Measurements from ENCODE around the gene ITSN1. TPM values are rescaled to one million over a fixed set of nuclear protein-coding genes. Genes with fewer than 3 reads are reported as not detected.

ITSN1 gene
- total and polyA plus RNA-seq, 7 donors: 10.8 to 45.4 (median 35.7) TPM

DNA sequence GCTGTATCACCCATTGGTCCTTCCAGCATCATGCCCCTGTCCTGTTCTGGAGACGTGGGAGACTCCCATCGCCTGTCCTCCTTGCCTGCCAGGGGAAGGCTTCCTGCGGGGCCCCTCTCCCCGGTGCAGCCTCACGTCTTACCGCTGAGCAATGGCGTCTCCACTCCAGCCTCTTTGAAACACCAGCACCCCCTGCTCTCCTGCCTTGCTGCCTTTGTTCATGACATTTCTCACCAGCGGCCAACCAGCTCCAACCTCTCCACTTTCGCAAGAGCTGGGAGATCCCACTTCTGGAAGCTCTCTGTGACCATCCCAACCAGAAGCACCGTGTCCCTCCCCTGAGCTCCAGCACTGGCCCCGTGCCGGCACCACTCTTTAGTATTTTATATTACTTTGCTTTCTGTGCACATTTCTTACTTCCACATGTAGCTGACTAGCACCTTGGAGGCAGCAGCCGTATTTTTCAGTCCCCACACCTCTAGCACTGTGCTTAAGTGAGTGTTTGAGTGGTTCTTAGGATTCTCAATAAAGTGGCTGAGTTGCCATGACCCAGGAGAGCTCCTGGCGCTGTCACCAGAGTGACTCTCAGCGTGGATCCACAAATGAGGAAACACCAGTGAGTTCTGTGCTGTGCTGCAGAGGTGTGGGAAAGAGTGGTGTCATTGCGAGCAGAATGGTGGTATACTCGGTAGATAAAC, 189.8 kb downstream of the ITSN1 start:
- DNase-seq: no peak
- 93 to 96% methylated on average over 17 of the region's 17 CpGs for WGBS, 2 donors

DNA sequence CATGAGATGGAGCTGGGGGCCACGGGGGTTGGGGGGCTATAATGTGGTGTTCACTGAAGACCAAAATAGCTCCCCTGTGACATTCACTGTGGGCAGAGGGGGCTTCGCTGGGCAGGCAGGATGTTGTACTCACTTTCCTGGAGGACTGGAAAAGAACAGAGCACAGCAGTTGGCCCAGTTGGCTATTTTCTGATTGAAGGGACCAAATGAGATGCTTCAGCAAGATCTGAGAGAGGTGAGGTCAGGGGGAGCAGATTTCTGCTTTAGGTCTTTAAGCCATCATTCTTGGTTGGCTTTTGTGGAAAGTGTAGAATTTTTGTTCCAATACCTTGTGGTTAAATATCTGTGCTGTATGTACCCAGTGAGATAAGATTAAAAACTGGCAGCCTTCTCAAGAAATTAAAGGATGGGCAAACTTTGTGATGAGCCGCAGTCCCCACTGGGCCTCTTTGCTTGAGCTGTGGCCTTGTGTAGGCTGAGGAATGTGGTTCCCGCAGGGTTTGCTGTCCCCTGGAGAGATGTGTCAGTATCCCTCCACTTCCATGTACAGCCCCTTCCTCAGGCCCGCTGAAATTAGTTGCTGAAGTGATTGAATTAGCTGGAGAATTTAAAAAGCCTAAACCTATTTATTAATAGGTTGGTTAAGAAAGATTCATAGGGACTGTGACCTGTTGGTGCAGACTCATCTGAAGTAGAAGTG, 192.7 kb downstream of the ITSN1 start:
- no peak for DNase-seq
- no peak for TF ChIP-seq POLR2AphosphoS5 (IDR thresholded peaks at IDR 0.05)
- TF ChIP-seq POLR2A (IDR thresholded peaks at IDR 0.05): no peak
- no peak for TF ChIP-seq EP300 (IDR thresholded peaks at IDR 0.05)
- TF ChIP-seq, protein P1, sequence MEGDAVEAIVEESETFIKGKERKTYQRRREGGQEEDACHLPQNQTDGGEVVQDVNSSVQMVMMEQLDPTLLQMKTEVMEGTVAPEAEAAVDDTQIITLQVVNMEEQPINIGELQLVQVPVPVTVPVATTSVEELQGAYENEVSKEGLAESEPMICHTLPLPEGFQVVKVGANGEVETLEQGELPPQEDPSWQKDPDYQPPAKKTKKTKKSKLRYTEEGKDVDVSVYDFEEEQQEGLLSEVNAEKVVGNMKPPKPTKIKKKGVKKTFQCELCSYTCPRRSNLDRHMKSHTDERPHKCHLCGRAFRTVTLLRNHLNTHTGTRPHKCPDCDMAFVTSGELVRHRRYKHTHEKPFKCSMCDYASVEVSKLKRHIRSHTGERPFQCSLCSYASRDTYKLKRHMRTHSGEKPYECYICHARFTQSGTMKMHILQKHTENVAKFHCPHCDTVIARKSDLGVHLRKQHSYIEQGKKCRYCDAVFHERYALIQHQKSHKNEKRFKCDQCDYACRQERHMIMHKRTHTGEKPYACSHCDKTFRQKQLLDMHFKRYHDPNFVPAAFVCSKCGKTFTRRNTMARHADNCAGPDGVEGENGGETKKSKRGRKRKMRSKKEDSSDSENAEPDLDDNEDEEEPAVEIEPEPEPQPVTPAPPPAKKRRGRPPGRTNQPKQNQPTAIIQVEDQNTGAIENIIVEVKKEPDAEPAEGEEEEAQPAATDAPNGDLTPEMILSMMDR (IDR thresholded peaks at IDR 0.05): no peak
- no peak overlapping the region for H3K27ac ChIP-seq
- H3K4me3 ChIP-seq: no peak overlapping the region
- H3K36me3 ChIP-seq: peaks cover 0 to 63% (median 0%) of the 10 kb centered on the region in 4 donors
- intact Hi-C loops (cut with DNase I): no loop called here
- WGBS, 2 donors: 93% methylated on average over 5 of the region's 5 CpGs
- peaks cover 0 to 7% (median 0%) of the 10 kb centered on the region in 4 donors for H3K4me1 ChIP-seq
- no peaks in the 10 kb centered on the region for H3K9me3 ChIP-seq
- no peaks in the 10 kb centered on the region for H3K27me3 ChIP-seq

More for the DNA sequence above, 189.8 kb downstream of the ITSN1 start:
- H3K4me1 ChIP-seq: peaks cover 0 to 26% (median 20%) of the 10 kb centered on the region in 4 donors
- H3K27me3 ChIP-seq: no peaks in the 10 kb centered on the region
- no peak overlapping the region for H3K27ac ChIP-seq
- intact Hi-C loops (cut with DNase I): no loop called here
- peaks cover 0 to 45% (median 3%) of the 10 kb centered on the region in 4 donors for H3K36me3 ChIP-seq
- H3K9me3 ChIP-seq: no peaks in the 10 kb centered on the region
- TF ChIP-seq, protein P1 (IDR thresholded peaks at IDR 0.05): no peak
- no peak for TF ChIP-seq EP300 (IDR thresholded peaks at IDR 0.05)
- no peak for TF ChIP-seq POLR2AphosphoS5 (IDR thresholded peaks at IDR 0.05)
- TF ChIP-seq POLR2A (IDR thresholded peaks at IDR 0.05): no peak
- no peak overlapping the region for H3K4me3 ChIP-seq

- Histone ChIP-seq H3K27ac (no peak overlapping the region), H3K9me3 (no peaks in the 10 kb centered on the region), H3K4me3 (no peak overlapping the region), H3K4me1 (peaks cover 0 to 5% (median 0%) of the 10 kb centered on the region in 4 donors), H3K27me3 (no peaks in the 10 kb centered on the region), H3K36me3 (peaks cover 0 to 57% (median 0%) of the 10 kb centered on the region in 4 donors)
- 82 to 93% methylated on average over 4 of the region's 4 CpGs for WGBS, 2 donors
- DNase-seq: no peak
- TF ChIP-seq POLR2AphosphoS5 (IDR thresholded peaks at IDR 0.05): no peak
- no peak for TF ChIP-seq EP300 (IDR thresholded peaks at IDR 0.05)
- TF ChIP-seq, protein P1 (IDR thresholded peaks at IDR 0.05): no peak
- no peak for TF ChIP-seq POLR2A (IDR thresholded peaks at IDR 0.05)
- intact Hi-C loops (cut with DNase I): no loop called here
These were observed 193.6 kb downstream of the ITSN1 start for GRCh38 chr21:33835920-33836319.

DNA sequence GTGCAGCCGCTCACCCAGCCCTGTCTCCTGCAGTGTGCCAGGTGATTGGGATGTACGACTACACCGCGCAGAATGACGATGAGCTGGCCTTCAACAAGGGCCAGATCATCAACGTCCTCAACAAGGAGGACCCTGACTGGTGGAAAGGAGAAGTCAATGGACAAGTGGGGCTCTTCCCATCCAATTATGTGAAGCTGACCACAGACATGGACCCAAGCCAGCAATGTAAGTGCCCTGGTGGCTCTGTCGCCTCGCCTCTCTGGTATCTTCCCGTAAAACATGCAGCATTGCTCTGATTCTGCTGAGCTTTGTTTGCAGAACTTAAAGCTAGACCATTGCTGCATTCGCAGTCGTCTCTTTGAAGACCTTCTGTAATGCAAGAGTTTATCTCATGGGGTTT, 194.1 kb downstream of the ITSN1 start:
- no peak overlapping the region for H3K4me3 ChIP-seq
- no peaks in the 10 kb centered on the region for H3K27me3 ChIP-seq
- H3K36me3 ChIP-seq: peaks cover 0 to 57% (median 0%) of the 10 kb centered on the region in 4 donors
- intact Hi-C loops (cut with DNase I): no loop called here
- H3K9me3 ChIP-seq: no peaks in the 10 kb centered on the region
- TF ChIP-seq POLR2A (IDR thresholded peaks at IDR 0.05) (no peak), POLR2AphosphoS5 (IDR thresholded peaks at IDR 0.05) (no peak)
- 93 to 94% methylated on average over 11 of the region's 11 CpGs for WGBS, 2 donors
- DNase-seq: no peak
- H3K27ac ChIP-seq: no peak overlapping the region
- no peaks in the 10 kb centered on the region for H3K4me1 ChIP-seq

DNA sequence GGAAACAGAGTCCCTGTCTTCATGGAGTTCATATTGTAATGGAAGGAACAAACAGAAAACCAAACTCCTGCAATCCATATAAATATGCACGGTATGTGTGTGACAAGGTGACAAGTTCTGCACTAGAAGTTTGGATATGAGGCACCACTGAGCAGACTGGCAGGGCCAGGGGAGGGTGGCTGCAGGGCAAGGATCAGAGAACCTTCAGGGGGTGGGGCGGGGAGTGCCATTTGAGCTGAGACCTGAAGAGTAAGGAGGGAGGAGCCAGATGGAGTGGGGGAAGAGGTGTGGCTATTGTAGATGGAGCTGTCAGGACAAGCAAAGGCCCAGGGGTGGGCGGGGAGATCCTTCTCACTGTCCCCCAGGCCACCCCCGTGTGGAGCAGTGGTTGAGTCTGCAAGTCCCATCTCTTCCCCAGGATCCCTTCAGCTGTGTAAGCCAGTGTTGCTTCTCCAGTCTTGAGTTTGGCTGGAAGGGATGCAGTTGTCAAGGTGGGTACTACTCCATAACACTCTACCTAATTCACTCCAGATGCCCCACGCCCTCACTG, 196.9 kb downstream of the ITSN1 start:
- Histone ChIP-seq H3K9me3 (no peaks in the 10 kb centered on the region), H3K4me3 (no peak overlapping the region), H3K4me1 (peaks cover 0 to 21% (median 15%) of the 10 kb centered on the region in 4 donors), H3K36me3 (peaks cover 0 to 50% (median 0%) of the 10 kb centered on the region in 4 donors), H3K27me3 (no peaks in the 10 kb centered on the region), H3K27ac (no peak overlapping the region)
- 93 to 97% methylated on average over 5 of the region's 5 CpGs for WGBS, 2 donors
- intact Hi-C loops (cut with DNase I): no loop called here
- no peak for TF ChIP-seq POLR2A (IDR thresholded peaks at IDR 0.05)
- DNase-seq: no peak
